NCI-H1048 (cell line): ENCODE results near the gene ZBTB42.

Experiments
- DNase-seq: peaks from one replicate; lab custom pipeline; 2025; lab: John Stamatoyannopoulos, UW

Gene ZBTB42

DNA sequence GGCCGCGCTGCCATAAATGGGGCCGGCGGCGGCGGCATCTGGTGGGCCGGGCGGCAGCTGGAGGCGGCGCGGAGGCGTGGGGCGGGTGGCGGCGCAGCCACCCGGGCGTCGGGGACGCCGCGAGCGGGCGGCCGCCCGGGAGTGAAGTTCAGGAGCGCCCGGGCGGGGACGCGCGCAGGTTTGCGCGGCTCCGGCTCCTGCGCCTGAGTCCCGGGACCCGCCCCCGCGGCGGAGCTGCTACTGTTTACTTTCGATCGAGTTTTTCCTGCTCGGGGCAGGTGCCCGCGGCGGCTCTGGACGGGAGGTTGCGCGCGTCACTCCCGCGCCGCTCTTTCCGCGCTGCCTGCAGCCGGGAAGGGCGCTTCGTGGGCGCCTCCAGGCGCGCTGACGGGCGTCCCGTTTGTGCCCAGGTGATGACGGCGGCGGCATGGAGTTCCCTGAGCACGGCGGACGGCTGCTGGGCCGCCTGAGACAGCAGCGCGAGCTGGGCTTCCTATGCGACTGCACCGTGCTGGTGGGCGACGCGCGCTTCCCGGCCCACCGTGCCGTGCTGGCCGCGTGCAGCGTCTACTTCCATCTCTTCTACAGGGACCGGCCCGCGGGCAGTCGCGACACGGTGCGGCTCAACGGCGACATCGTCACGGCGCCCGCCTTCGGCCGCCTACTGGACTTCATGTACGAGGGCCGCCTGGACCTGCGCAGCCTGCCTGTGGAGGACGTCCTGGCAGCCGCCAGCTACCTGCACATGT, at the start of gene ZBTB42:
TSS of gene ZBTB42 (plus strand) at position 331 of the 749 bp plus-strand sequence. CDS start at position 428, 97 bp downstream.
- no peak for DNase-seq

DNA sequence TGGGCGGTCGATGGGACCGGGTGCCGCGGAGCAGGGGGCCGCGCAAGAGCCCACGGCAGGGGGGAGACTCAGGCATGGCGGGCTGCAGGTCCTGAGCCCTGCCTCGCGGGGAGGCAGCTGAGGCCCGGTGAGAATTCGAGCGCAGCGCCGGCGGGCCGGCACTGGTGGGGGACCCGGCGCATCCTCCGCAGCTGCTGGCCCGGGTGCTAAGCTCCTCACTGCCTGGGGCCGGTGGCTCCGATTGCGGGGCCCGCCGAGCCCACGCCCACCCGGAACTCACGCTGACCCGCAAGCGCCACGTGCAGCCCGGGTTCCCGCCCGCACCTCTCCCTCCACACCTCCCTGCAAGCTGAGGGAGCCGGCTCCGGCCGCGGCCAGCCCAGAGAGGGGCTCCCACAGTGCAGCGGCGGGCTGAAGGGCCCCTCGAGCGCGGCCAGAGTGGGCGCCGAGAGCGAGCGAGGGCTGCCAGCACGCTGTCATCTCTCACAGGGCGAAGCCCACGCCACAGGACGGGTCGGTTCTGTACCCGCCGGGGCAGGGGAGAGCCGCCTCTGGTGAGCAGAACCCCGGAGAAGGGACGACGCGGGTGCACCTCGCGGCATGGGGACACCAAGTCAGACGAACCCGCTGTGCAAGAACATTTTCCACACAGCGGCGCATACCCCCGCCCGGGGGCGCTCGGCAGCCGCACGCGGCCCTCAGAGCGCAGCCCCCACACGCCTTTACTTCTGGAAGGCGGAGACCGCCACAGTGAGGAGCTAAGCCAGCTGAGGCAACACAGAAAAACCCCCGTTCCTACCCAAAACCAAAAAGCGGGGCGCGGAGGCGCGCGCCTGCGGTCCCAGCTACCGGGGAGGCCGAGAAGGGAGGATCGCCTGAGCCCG, 49.1 kb upstream of the ZBTB42 start:
- no peak for DNase-seq

DNA sequence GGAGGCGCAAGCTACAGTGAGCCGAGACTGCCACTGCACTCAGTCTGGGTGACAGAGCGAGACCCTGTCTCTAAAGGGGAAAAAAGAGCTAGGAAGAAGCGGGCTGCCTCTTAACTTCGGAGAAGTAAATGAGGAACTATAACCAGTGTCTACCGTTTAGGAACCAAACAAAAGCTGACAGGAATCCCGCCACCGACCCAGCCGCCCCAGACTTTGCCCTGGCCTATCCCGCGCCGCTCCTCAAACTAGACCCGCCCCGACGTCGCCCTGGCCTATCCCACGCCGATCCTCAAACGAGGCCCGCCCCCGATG, 48.5 kb upstream of the ZBTB42 start:
- DNase-seq, result no peak

DNA sequence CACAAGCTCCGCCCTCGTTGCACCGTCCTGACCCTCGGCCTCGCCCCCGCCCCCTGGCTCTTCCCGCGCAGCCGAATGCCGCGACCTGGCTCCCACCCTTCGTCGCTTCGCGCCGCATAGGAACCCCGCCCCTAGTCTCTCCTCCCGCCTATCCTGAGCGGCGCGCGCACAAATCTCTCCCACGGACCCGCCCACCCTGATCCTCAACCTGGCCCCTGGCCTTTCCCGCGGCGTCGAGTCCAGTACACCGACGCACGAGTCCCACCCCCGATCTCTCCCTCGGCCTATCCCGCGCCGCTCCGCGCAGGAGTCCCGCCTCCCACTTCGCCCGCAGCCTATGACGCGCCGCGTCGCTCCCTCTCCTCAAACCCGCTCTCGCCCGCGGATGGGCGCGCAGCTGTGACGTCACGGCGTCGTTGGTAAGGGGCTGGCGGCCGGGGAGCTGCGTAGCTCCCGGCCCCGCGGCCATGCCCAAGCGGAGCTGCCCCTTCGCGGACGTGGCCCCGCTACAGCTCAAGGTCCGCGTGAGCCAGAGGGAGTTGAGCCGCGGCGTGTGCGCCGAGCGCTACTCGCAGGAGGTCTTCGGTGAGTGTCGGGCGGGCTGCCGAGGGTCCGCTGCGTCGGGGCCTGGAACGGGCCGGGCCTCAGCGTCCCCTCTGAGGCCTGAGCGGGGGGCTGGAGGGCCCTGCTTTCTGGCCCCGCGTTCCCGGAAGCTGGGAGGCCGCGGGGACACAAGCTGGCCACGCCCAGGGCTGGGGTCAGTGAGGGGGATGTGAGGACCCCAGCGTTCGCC, 48.0 kb upstream of the ZBTB42 start, which contains the start of gene SIVA1:
TSS of gene SIVA1 (plus strand) at position 413 of the 793 bp plus-strand sequence. CDS start at position 468, 55 bp downstream.
- peak; percentile 100 for DNase-seq

DNA sequence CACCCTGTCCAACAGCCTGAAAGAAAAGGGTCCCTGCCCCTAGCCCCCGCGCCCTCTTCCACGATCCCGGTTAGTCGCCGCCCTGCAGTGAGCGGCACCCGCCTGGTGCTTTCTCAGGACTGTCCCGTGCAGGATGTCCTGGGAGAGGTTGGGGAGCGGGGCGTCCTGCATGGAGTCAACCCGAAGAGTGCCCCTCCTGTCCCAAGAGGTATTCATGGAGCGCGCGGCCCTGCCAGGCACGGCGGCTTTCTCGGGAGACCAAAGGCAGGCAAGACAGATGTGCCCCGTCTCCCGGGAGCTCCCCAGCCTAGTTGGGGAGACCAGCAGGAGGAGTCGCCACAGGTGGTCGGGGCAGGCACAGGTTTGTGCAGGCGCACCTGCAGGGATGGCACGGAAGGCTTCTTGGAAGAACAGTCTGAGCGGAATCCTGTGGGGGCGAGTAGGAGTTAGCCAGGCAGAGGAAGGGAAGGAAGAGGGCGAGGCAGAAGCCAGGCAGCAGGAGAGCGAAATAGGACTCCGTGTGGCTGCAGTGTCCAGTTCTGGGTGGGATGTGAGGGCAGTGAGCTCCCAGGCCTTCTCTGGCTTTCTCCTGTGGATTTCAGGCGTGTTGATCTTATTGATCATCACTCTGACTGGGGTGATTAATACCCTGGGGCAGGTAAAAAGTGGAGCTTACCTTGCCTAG, 47.2 kb upstream of the ZBTB42 start:
- DNase-seq, result no peak

DNA sequence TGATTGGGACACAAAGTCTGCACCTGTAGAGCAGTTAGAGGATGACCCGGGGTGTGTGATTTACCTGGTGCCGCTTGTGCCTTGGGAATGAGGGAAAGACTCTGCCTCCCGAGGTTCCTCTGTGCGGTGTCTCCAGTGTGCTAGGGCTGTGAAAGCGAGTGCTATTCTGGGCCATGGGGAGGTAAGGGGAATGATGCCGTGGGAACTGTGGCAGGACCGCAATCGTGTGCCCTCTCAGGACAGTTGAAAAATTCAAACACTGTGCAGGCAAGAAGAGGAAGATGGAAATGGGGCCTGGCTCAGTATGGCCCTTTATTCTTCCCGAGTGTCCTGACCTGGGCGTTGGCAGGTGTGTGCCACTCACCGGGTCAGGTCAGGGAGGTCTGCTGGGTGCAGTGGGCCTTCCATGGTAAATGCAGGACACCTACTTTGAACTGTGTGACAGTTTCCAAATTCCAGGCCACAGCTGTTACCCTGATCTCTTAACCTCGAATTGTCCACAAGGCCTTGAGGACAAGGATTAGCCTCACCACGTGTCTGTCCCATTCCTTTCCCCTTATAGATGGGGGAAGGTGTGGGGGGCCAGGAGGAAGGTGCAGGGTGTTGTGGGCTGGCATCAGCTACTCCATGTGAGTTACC, 46.6 kb upstream of the ZBTB42 start:
- DNase-seq, result no peak

DNA sequence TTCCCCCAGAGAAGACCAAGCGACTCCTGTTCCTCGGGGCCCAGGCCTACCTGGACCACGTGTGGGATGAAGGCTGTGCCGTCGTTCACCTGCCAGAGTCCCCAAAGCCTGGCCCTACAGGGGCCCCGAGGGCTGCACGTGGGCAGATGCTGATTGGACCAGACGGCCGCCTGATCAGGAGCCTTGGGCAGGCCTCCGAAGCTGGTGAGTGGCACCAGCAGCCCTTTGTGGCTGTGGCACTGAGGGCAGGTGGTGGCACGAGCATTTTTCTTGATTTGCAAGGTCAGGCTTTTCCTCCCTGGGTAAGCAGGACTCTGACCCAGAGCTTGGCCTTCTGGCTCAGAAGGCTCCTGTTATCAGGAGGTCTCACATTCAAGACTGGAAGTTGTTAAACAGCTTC, 45.3 kb upstream of the ZBTB42 start:
- no peak for DNase-seq

DNA sequence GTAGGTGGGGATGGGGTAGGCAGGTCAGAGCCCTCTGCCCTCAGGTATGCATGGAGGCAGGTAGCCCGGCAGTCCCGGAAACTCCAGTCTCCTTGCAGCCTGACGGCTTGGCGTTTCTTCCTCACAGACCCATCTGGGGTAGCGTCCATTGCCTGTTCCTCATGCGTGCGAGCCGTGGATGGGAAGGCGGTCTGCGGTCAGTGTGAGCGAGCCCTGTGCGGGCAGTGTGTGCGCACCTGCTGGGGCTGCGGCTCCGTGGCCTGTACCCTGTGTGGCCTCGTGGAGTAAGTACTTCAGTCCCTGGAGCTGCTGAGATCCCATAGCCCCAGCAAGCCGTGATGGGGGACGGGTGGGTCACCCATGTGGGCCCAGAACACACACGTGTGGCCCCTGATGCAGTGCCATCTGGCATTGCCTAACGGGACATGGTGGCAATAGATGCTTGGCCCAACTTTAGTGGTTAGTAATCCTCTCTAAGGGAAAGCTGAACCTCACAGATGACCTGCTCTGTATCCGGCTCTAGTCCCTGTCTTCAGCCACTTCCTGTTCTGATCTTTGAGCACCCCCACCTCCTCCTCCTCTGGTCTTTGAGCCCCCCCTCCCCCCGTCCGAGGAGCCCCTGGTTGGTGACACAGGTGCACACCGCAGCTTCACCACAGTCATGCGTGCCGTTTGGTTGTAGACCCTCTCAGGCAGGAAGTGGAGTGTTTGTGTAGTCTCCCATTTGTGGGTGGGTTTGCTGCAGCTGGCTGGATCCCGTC, 44.2 kb upstream of the ZBTB42 start:
- no peak for DNase-seq

DNA sequence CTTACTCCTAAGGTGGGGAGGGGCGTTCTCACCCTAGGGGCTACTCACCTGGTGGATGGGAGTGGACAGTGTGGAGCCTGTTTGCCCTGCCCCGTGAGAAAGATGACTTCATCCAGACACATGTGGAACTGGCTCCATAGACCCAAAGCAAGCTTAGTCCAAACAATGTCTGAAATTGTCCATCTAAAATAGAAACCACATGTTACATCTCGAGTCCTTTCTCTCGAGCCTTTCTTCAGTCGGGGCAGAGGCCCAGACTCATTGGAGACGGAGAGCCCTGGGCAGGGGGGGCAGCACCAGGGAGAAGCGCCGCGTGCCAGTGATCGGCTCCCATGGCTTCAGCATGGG, 43.7 kb upstream of the ZBTB42 start:
- no peak for DNase-seq

DNA sequence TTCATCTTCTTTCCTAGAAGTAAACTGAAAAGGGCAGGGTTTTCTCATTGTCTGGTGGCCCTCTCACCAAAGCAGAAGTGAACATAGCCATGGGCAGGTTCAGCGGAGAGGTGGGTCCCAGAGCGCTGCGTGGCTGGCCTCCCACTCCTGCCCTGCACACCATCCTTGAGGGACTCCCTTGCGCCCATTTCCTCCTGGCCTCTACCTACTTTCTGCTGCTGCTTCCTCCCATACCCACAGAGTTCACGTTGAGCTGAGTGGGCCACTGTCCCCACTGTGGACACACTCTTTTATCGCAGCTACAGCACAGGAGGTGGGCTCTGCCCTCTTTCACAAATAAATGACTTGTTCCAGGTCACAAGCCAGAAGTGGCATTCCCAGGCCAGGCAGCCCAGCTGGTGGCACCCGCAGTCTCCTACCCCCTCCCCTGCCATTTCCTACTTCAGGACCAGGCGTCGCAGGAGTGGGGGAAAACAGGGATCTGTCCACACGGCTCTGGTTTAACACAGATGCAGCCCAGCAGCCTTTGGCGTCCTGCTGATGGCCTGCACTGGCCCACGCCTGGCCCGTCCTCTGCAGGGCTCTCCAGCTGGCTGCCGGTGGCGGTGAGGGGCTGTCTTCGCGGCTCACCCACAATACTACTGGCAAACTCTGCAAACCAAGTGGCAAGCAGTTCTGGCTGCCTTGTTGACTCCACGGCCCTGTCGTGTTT, 43.1 kb upstream of the ZBTB42 start:
- no peak for DNase-seq

DNA sequence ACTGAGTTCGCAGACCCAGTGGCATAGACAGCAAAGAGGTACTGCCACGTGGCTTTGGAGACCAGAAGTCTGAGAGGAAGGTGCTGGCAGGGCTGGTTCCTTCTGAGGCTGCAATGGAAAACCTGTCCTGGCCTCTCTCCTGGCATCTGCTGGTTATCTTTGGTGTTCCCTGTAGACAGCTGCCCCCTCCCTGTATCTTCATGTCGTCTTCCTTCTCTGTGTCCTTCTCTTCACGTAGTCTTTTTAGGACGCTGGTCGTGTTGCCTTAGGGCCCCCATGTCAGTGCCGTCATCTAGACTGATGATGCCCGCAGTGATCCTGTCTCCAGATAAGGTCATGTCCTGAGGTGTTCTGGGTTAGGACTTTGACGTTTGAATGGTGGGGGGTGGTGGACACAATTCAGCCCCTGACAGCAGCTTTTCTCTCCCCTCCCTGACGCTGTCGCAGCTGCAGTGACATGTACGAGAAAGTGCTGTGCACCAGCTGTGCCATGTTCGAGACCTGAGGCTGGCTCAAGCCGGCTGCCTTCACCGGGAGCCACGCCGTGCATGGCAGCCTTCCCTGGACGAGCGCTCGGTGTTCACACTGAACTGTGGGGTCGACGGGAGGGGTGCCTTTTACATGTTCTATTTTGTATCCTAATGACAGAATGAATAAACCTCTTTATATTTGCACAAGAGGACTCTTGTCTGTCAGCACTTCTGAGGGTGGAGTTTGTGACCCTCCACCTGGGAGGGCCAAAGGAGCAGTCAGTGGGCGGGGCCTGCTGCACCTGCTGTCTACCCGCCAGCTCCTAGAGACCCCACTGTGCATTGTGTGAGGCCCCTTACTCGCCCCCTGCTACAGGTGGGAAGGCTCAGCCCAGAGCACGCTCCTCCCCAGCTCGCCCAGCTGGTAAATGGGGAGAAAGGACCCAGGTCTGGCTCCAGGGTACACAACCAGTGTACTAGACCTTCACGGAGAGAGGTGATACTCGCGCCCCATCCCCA, 41.6 kb upstream of the ZBTB42 start:
- DNase-seq, result no peak

DNA sequence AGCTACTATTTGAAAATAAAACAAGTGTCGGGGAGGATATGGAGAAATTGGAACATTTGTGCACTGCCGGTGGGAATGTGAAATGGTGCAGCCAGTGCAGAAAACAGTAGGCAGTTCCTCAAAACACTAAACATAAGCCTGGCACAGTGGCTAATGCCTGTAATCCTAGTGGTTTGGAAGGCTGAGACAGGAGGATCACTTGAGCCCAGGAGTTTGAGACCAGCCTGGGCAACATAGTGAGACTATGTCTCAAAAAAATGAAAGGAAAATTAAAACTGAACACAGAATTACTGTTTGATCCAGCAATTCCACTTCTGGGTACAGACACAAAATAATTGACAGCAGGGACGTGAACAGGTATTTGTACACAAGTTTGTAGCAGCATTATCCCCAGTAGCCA, 35.4 kb upstream of the ZBTB42 start:
- DNase-seq, result no peak

DNA sequence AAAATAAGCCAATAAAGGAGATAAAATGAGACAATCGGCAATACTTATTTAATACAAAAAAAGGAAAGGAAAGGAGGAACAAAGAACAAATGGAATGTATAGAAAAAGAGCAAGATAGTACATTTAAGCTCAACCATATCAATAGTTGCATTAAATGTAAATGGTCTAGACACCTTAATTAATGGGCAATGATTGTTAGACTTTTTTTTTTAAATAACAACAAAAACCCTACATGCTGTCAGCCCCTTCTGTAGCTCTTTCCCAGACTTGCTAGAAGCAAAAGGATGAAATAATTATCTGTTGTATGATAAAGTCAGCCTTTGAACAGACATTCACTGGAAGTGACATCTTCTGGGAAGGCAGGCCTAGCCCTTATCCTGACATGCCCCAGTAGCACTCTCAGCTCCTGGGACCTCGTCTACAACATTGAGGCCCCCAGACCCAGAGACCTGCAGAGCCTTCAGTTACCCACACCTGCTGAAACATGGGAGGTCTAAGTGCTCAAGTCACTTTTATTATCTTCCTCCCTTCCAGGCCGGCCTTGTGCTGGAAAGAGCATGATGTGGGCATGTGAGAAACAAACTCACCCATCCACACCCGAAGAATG, 34.5 kb upstream of the ZBTB42 start:
- DNase-seq, result no peak

DNA sequence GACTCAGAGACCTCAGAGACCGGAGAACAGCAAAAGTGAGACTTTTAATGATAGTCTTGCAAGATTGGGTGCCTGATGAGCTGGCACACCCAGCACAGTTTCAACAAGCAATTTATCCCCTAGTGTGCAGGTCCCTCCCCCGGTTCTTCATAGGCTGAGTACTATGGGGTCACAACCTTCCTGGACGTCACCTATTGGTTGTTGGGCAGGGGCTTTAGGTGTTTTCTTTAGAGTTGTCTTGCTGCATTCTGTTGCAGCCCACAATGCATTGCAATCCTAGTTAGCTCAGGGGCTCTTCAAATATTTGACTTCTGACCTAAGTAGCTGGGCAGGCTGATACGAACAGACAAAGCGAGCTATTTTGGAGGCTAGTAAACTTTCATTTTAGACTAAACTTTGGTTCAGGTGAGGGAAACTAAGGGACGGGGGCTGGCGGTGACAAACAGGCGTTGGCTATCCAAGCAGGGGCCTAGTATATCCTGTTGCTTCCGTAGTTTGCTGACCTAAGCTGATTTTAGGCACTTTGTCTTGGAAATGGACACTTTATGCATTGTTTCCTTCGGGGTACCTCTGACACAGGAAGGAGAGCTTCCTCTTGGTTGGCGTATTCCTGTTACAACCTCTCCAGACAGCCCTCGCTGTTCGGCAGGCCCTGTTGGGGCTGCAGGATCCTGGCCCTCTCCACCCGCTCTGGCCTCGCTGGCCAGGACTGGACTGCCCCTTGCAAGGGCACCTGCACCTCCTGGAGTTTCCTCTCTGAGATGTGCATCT, 33.9 kb upstream of the ZBTB42 start:
- DNase-seq, result no peak

DNA sequence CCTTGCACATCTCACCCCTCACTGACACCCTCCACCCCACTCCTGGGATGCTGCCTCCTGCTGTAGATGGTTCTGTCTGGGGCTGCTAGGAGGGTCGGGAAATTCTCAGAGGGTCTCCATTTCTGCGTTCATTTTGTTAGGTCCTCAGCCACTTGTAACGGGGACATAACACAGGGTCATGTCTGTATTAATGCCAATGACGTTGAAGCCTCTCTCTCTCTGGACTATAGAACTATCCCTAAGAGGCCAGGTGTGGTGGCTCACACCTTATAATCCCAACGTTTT, 33.3 kb upstream of the ZBTB42 start:
- no peak for DNase-seq

DNA sequence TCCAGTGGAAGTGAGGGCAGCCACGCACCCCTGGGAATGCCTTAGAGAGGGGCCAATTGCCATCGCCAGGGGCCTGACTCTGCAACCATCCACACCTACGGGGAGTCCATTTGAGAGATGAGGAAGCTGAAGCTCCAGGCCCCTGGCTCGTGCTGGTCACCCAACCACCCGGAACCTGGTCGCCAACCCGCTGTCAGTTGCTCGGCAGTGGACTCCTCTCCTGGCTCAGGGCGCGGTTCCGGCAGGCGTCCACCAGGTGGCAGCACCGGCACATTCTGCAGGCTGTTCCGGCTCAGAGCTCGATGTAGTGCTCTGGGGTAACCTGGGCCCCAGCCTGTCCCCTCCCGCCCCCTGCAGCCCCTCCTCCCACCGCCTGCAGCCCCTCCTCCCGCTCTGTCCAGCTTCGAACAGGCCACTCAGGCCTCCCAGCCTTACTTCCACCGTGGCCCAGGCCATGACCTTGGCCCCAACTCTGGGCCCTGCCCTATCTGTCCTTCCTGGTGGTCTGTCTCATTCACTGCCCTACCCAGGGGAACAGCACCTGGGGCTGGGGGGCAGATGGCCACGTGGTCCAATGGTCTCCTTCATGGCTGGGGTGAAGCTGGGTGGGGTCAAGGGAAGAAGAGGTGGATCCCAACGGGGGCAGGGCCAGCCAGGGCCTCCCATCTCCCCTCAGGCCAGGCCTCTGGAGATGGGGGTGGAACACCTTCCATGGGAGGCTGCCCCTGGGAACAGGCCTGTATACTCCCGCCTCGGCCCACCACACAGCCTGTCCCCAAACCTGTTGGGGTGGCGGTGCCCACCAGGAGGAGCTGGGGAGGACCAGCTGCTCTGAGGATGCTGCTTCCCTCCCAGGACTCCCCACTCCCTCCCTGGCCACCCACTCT, 32.2 kb upstream of the ZBTB42 start:
- DNase-seq, result peak; percentile 34
